Breast epithelium (tissue), 3 donors: ENCODE measurements around the gene ARV1.
"Not testable (repeated sequence)": the region's sequence is repeated elsewhere in the genome, so short reads cannot be mapped to it uniquely, and the experiment has no call there.

Experiments
- CTCF ChIP-seq, 3 donors: fragments of 450-650 bp; IDR thresholded peaks; one replicate each; pipeline ENCODE4 v1.5.1; 2016 to 2017; ENCODE audit warnings: antibody characterized with exemption in 3 of 3, mild to moderate bottlenecking in 3 of 3, moderate library complexity in 3 of 3
- POLR2A ChIP-seq: fragments of 450-650 bp; IDR thresholded peaks from one replicate; pipeline ENCODE4 v1.6.1; 2016; ENCODE audit warnings: antibody characterized with exemption, mild to moderate bottlenecking, moderate library complexity

GRCh38 chr1:231007535-231007934 lies 28.6 kb downstream of the ARV1 start:
- TF ChIP-seq CTCF (IDR thresholded peaks at IDR 0.05); POLR2A: not testable (repeated sequence)
